Peyer's patch (tissue), 4 donors: ENCODE data around the gene GRHPR. TPM values are rescaled to one million over a fixed set of nuclear protein-coding genes. Genes with fewer than 3 reads are reported as not detected.

ENCODE experiments used
- DNase-seq, 3 donors: peaks; one replicate each; pipeline ENCODE4 v3.0.0-alpha.2; 2017 to 2019
- H3K27ac ChIP-seq, 4 donors: fragments of 200-600 bp; sonication (generic); one replicate each; pipeline ENCODE4 v1.5.1; 2016 to 2019
- H3K27me3 ChIP-seq, 2 donors: fragments of 200-600 bp; sonication (generic); one replicate each; pipeline ENCODE4 v1.5.1; 2019
- H3K36me3 ChIP-seq, 3 donors: fragments of 200-600 bp; sonication (generic); one replicate each; pipeline ENCODE4 v1.5.1; 2016 to 2019
- H3K4me1 ChIP-seq, 4 donors: fragments of 200-600 bp; sonication (generic); one replicate each; pipeline ENCODE4 v1.5.1; 2016 to 2019
- H3K4me3 ChIP-seq, 4 donors: fragments of 200-600 bp; sonication (generic); 1 replicate in 3 of 4; 2 replicates in 1 of 4; pipeline ENCODE4 v1.5.1; 2016 to 2019; ENCODE audit warnings: mild to moderate bottlenecking in 1 of 4
- H3K9me3 ChIP-seq, 4 donors: fragments of 200-600 bp; sonication (generic); one replicate each; pipeline ENCODE4 v1.5.1; 2016 to 2019; ENCODE audit warnings: mild to moderate bottlenecking in 1 of 4
- CTCF ChIP-seq, 6 experiments: fragments of 450-650 bp in 4 of 6; fragments of 200-600 bp in 2 of 6; sonication (generic) in 1 of 6; IDR thresholded peaks; one replicate each; pipeline ENCODE4 v1.5.1; 2017 to 2019; ENCODE audit warnings: antibody characterized with exemption in 6 of 6, mild to moderate bottlenecking in 3 of 6, moderate library complexity in 1 of 6
- POLR2A ChIP-seq, 2 donors: fragments of 450-650 bp; IDR thresholded peaks; one replicate each; pipeline ENCODE4 v1.5.1; 2017; ENCODE audit warnings: antibody characterized with exemption in 2 of 2, mild to moderate bottlenecking in 2 of 2, moderate library complexity in 2 of 2
- total RNA-seq, 4 donors: library from RNA; depleted of rRNA; stranded (reverse); fragments of >200 nt; gene quantifications; one replicate each; pipeline ENCODE4 v1.1.0, GENCODE V29; 2016

The GRHPR gene
- total RNA-seq, 4 donors from 2014 or later: 99.0 to 141 (median 114) TPM

GRCh38 chr9:37382982-37383357, 39.5 kb upstream of the GRHPR start:
- TF ChIP-seq CTCF (IDR thresholded peaks at IDR 0.05): no peak
- TF ChIP-seq POLR2A (IDR thresholded peaks at IDR 0.05): no peak
- peak overlapping the region in 1 of 4 donors; percentile 72 for H3K27ac ChIP-seq
- H3K4me3 ChIP-seq: no peak overlapping the region
- H3K27me3 ChIP-seq: no peaks in the 10 kb centered on the region
- H3K4me1 ChIP-seq: peaks cover 0 to 5% (median 2%) of the 10 kb centered on the region in 4 donors
- no peaks in the 10 kb centered on the region for H3K9me3 ChIP-seq
- H3K36me3 ChIP-seq: no peaks in the 10 kb centered on the region
- no peak for DNase-seq

DNA sequence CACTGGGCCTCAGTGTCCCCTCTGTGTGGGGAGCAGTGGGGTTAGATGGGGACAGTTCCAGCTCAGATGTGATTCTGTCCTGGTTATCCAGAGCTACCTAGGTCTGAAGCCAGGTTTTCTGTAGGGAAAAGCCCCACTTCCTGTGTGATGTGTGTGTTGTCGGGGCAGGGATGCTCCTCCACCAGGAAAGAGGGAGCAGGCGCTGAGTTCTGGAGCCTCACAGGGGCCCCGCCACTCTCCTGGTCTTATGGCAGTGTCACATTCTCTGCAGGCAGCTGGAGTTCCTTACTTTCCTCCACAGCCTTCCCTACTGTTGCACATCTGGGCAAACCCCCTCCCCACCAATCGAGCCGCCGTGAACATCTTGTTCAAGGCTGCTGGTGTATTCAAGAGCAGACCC, 39.1 kb upstream of the GRHPR start:
- Histone ChIP-seq H3K9me3 (no peaks in the 10 kb centered on the region), H3K27ac (peak overlapping the region in 1 of 4 donors; percentile 72), H3K4me1 (peaks cover 0 to 3% (median 2%) of the 10 kb centered on the region in 4 donors), H3K27me3 (no peaks in the 10 kb centered on the region), H3K4me3 (no peak overlapping the region), H3K36me3 (no peaks in the 10 kb centered on the region)
- no peak for TF ChIP-seq POLR2A (IDR thresholded peaks at IDR 0.05)
- TF ChIP-seq CTCF (IDR thresholded peaks at IDR 0.05): no peak
- no peak for DNase-seq

DNA sequence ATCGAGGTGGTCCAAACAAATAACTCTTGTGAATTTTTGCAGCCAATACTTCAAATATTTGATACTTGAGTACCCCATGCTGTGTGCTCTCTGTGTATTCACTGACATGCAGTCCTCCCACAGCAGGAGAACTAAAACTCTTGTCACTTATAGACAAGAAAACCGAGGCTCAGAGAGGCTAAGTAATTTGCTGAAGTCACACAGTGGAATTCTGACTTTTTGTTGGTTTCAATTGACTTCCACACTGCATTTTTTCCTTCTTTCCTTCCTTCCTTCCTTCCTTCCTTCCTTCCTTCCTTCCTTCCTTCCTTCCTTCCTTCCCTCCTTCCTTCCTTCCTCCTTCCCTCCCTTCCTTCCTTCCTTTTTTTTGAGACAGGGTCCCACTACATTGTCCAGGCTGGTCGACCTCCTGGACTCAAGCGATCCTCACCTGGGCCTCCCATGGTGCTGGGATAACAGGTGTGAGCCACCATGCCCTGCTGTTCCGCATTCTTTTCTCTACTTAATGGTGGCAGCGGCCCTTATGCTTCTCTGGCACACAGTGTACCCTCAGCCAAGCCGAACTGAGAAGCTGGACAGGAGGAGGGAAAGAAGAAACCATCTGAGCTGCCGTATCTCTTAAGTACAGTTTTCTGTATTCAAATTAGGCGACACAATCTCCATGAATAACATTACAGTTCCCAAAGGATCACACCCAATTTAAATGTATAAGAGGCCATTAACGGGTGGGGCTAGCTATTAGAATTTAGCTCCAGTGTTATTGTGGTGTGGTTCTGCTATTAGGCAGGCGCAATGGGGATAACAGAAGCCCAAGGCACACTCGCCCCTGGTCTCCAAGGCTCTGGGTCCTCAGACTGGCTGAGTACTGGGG, 38.4 kb upstream of the GRHPR start:
- Histone ChIP-seq H3K9me3 (no peaks in the 10 kb centered on the region), H3K36me3 (no peaks in the 10 kb centered on the region), H3K27me3 (no peaks in the 10 kb centered on the region), H3K27ac (no peak overlapping the region), H3K4me1 (peaks cover 0 to 3% (median 0%) of the 10 kb centered on the region in 4 donors), H3K4me3 (no peak overlapping the region)
- no peak for DNase-seq
- TF ChIP-seq POLR2A (IDR thresholded peaks at IDR 0.05) (no peak), CTCF (IDR thresholded peaks at IDR 0.05) (no peak)

DNA sequence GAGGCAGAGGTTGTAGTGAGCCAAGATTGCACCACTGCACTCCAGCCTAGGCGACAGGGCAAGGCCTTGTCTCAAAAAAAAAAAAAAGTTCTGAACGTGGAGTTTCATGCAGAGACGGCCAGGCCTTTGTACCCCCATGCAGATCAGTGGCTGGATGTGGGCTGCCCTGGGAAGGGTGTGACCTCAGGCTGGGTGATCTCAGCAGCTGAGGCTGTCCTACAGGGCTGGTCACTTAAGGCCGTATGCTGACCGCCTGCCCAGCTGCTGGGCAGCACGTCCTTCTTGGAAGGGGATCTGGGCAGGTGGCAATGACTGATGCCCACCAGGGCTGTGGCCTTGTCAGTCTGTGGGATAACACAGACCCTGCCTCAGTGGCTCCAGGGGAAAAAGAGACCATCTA, 37.2 kb upstream of the GRHPR start:
- TF ChIP-seq CTCF (IDR thresholded peaks at IDR 0.05) (no peak), POLR2A (IDR thresholded peaks at IDR 0.05) (no peak)
- Histone ChIP-seq H3K4me3 (no peak overlapping the region), H3K4me1 (peaks cover 0 to 3% (median 0%) of the 10 kb centered on the region in 4 donors), H3K36me3 (no peaks in the 10 kb centered on the region), H3K27ac (no peak overlapping the region), H3K9me3 (no peaks in the 10 kb centered on the region), H3K27me3 (no peaks in the 10 kb centered on the region)
- DNase-seq: no peak

DNA sequence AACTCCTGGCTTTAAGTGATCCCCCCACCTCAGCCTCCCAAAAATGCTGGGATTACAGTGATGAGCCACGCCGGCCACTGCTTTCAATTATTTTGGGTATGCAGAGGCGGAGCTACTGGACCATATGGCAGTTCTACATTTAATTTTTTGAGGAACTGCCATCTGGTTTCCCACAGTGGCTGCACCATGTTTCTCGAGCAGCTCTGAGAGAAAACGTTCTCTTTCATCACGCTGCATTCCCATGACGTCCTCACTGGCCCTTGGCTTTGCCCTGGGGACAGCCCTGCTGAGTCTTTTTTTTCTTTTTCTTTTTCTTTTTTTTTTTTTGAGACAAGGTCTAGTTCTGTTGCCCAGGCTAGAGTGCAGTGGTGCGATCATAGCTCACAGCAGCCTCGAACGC, 35.5 kb upstream of the GRHPR start:
- no peak for DNase-seq
- H3K4me3 ChIP-seq: no peak overlapping the region

More for the DNA sequence above, 35.5 kb upstream of the GRHPR start:
- no peak overlapping the region for H3K27ac ChIP-seq
- no peaks in the 10 kb centered on the region for H3K27me3 ChIP-seq
- no peaks in the 10 kb centered on the region for H3K9me3 ChIP-seq
- H3K4me1 ChIP-seq: peaks cover 0 to 3% (median 0%) of the 10 kb centered on the region in 4 donors
- TF ChIP-seq POLR2A (IDR thresholded peaks at IDR 0.05) (no peak), CTCF (IDR thresholded peaks at IDR 0.05) (no peak)
- H3K36me3 ChIP-seq: no peaks in the 10 kb centered on the region
